ENCODE data around the gene PFKM. TPM values are rescaled to one million over a fixed set of nuclear protein-coding genes. Genes with fewer than 3 reads are reported as not detected.
"Not testable (repeated sequence)": the region's sequence is repeated elsewhere in the genome, so short reads cannot be mapped to it uniquely, and the experiment has no call there.

The PFKM gene
- total RNA-seq, 2 experiments from 2014 or later = 59.7 to 65.8 TPM

DNA sequence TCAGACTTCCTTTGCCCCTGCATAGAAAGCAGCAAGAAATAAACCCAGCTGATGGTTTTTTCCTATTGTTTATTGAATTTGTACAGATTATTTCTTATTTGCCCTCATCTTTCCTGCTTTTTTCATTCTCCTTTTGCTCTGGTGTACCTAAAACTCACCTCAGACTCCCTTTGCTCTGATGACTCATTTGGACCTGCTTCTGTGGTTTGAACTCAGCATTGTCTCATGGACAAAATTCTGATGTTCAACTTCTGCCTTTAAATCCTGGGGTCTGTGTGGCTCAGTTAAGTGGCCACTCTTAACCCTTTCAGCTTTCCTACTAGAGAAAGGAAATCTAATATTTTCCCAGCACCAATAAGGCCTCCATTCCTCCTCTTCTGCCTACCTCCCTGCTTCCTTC lies 9.7 kb upstream of the PFKM start:
- H3K9me3 Mint-ChIP-seq = no peaks in the 10 kb centered on the region
- ATAC-seq (no peak), DNase-seq (no peak)
- ChIA-PET CTCF (interaction anchor here (0.6 to 1.5 kb wide), 5 partner anchors 8 to 48 kb away, joined by 3 to 8 read pairs (median 3); partner anchors contain the start of gene ASB8), POLR2A (interaction anchor here (0.9 to 1.2 kb wide), 3 partner anchors 11 to 48 kb away, joined by 3 to 4 read pairs (median 4); partner anchors contain the start of gene ASB8)
- peaks cover 34% of the 10 kb centered on the region for H3K4me1 Mint-ChIP-seq (ENCODE audit: low read depth)
- intact Hi-C loops (cut with micrococcal nuclease) = no loop called here
- TF ChIP-seq, protein P1, sequence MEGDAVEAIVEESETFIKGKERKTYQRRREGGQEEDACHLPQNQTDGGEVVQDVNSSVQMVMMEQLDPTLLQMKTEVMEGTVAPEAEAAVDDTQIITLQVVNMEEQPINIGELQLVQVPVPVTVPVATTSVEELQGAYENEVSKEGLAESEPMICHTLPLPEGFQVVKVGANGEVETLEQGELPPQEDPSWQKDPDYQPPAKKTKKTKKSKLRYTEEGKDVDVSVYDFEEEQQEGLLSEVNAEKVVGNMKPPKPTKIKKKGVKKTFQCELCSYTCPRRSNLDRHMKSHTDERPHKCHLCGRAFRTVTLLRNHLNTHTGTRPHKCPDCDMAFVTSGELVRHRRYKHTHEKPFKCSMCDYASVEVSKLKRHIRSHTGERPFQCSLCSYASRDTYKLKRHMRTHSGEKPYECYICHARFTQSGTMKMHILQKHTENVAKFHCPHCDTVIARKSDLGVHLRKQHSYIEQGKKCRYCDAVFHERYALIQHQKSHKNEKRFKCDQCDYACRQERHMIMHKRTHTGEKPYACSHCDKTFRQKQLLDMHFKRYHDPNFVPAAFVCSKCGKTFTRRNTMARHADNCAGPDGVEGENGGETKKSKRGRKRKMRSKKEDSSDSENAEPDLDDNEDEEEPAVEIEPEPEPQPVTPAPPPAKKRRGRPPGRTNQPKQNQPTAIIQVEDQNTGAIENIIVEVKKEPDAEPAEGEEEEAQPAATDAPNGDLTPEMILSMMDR (IDR thresholded peaks at IDR 0.05) = no peak
- peak overlapping the region; percentile 9 for H3K27ac Mint-ChIP-seq
- H3K27me3 Mint-ChIP-seq = no peaks in the 10 kb centered on the region
- no peak overlapping the region for H3K4me3 Mint-ChIP-seq
- H3K36me3 Mint-ChIP-seq (ENCODE audit: low read depth) = peaks cover 3% of the 10 kb centered on the region

- Mint-ChIP-seq H3K27me3 (no peaks in the 10 kb centered on the region), H3K27ac (no peak overlapping the region), H3K4me3 (no peak overlapping the region), H3K36me3 (ENCODE audit: low read depth) (no peaks in the 10 kb centered on the region), H3K9me3 (no peaks in the 10 kb centered on the region), H3K4me1 (ENCODE audit: low read depth) (peaks cover 30% of the 10 kb centered on the region)
- POLR2A ChIA-PET = interaction anchor here (1.0 to 1.3 kb wide), 3 partner anchors 8 to 46 kb away, joined by 3 read pairs; partner anchors contain the start of genes ASB8 and PFKM
- TF ChIP-seq, protein P1 (IDR thresholded peaks at IDR 0.05) = no peak
- ATAC-seq (no peak), DNase-seq (no peak)
- CTCF ChIA-PET = interaction anchor here (1.2 to 1.4 kb wide), 2 partner anchors 9 to 13 kb away, joined by 3 to 6 read pairs; no protein-coding TSS in a partner anchor
- intact Hi-C loops (cut with micrococcal nuclease) = no loop called here
These were observed 8.4 kb upstream of the PFKM start for GRCh38 chr12:48110691-48111311.

DNA sequence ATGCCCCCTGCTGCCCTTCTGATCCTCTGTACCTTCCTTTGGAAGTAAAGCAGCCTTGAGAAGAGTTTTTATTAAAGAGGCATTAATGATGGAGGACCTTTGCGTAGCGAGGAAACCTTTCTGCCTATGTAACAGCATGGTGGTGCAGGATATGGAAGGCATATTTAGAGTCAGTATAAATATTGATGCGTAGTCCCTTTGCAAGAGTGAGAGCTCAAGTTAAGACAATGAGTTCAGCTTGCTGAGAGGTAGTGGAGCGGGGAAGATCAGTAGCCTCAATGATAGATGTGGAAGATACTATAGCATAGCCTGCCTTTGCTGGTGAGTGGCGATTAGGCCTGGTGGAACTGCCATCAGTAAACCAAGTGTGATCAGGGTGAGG lies 7.9 kb upstream of the PFKM start:
- CTCF ChIA-PET; intact Hi-C loops (cut with micrococcal nuclease): not testable (repeated sequence)
- POLR2A ChIA-PET = interaction anchor here (1.0 to 1.3 kb wide), 2 partner anchors 8 to 13 kb away, joined by 3 read pairs; partner anchors contain the start of gene PFKM

GRCh38 chr12:48115957-48116356 lies 3.2 kb upstream of the PFKM start:
- no peaks in the 10 kb centered on the region for H3K36me3 Mint-ChIP-seq (ENCODE audit: low read depth)
- intact Hi-C loops (cut with micrococcal nuclease) = no loop called here
- no peaks in the 10 kb centered on the region for H3K27me3 Mint-ChIP-seq
- no peak for DNase-seq
- ChIA-PET CTCF (interaction anchor here (1.4 kb wide), 1 partner anchor 11 kb away, joined by 4 read pairs; no protein-coding TSS in a partner anchor), POLR2A (no interaction called here)
- H3K27ac Mint-ChIP-seq = no peak overlapping the region
- ATAC-seq = no peak
- no peak overlapping the region for H3K4me3 Mint-ChIP-seq
- TF ChIP-seq, protein P1 (IDR thresholded peaks at IDR 0.05) = no peak
- H3K4me1 Mint-ChIP-seq (ENCODE audit: low read depth) = peaks cover 12% of the 10 kb centered on the region
- no peaks in the 10 kb centered on the region for H3K9me3 Mint-ChIP-seq

More for the DNA sequence above, 7.9 kb upstream of the PFKM start:
- not testable (repeated sequence) for H3K36me3 Mint-ChIP-seq (ENCODE audit: low read depth); H3K4me3 Mint-ChIP-seq; H3K27me3 Mint-ChIP-seq; ATAC-seq; H3K9me3 Mint-ChIP-seq; H3K27ac Mint-ChIP-seq; DNase-seq
- peaks cover 29% of the 10 kb centered on the region for H3K4me1 Mint-ChIP-seq (ENCODE audit: low read depth)

DNA sequence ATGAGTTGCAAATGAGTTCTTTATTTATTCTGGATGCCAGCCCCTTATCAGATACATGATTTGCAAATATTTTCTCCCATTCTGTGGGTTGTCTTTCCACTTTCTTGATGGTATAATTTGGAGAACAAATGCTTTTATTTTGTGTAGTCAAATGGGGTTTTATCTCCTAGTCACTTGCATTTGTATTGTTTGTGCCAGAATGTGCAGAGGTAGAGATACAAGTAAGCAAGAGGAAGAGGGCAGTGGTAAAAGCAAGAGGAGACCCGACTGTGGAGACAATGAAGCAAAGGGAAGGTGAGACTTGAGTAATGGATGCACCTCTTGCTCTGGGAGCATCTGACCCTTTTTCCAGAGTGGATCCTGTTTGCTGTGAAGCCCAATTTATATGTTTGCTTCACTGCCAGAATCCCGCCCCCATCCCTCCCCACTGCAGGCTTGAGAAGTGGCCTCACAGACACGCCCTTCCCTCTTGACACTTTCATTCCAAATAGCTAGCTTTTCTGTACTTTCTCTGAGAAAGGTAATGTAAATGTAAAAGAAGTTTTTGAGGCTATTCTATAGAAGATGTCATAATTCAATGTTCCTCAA lies 786 bp upstream of the PFKM start:
- intact Hi-C loops (cut with micrococcal nuclease) = no loop called here

More for the DNA sequence above, 786 bp upstream of the PFKM start:
- peaks cover 6% of the 10 kb centered on the region for H3K36me3 Mint-ChIP-seq (ENCODE audit: low read depth)
- POLR2A ChIA-PET = interaction anchor here (1.6 to 1.9 kb wide), 2 partner anchors 8 to 12 kb away, joined by 3 to 10 read pairs; partner anchors contain the start of gene SENP1
- H3K9me3 Mint-ChIP-seq = no peaks in the 10 kb centered on the region
- no peak for ATAC-seq
- TF ChIP-seq, protein P1 (IDR thresholded peaks at IDR 0.05) = no peak
- no peak for DNase-seq
- H3K27ac Mint-ChIP-seq = no peak overlapping the region
- H3K4me3 Mint-ChIP-seq = peak overlapping the region; percentile 86
- CTCF ChIA-PET = interaction anchor here (1.2 kb wide), 1 partner anchor 13 kb away, joined by 6 read pairs; the partner anchor contains the start of gene SENP1
- no peaks in the 10 kb centered on the region for H3K27me3 Mint-ChIP-seq
- H3K4me1 Mint-ChIP-seq (ENCODE audit: low read depth) = peaks cover 14% of the 10 kb centered on the region
